ENCODE data around the gene LRRTM2.

LRRTM2 gene

DNA sequence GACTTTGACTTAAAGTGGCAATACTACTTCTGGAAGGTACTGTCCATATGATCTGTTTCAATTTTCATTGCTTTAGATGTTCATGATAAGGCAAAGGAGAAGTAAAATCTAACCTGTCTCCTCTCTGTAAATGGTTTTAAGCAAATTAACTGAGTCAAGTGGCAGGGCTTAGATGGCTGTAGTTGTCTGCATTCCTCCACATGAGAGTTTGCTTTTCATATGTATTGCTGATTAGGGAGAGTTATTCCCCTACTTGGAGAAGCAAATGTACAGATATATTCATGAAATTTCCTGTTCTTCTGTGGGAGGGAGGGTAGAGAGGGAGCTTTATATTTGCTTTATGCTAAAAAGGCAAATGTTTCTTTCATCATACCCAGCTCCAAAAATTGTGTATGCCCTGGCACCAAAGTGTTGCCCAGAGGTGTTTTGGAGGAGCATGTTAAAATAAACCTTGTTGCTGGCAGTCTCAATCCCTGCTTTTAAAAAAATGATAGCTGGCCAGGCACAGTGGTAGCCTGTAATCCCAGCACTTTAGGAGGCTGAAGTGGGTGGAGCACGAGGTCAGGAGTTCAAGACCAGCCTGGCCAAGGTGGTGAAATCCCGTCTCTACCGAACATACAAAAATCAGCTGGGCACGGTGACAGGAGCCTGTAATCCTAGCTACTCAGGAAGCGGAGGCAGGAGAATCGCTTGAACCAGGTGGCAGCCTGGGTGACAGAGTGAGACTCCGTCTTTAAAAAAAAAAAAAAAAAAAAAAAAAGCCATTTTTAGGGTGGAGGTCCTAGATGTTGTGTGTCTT lies 3.5 kb upstream of the LRRTM2 start:
- Histone ChIP-seq H3K27me3 (ENCODE audit: insufficient read depth, low read depth, severe bottlenecking) (no peaks in the 10 kb centered on the region), H3K36me3 (no peaks in the 10 kb centered on the region; the same call in 1 of the 2 replicates), H3K27ac (no peak overlapping the region), H3K9me3 (ENCODE audit: severe bottlenecking) (peaks cover 3% of the 10 kb centered on the region), H3K4me3 (ENCODE audit: low read depth, low read length) (no peak overlapping the region)
- TF ChIP-seq CTCF (IDR thresholded peaks at IDR 0.05; ENCODE audit: low read depth, low read length) = no peak
- no peak for DNase-seq

DNA sequence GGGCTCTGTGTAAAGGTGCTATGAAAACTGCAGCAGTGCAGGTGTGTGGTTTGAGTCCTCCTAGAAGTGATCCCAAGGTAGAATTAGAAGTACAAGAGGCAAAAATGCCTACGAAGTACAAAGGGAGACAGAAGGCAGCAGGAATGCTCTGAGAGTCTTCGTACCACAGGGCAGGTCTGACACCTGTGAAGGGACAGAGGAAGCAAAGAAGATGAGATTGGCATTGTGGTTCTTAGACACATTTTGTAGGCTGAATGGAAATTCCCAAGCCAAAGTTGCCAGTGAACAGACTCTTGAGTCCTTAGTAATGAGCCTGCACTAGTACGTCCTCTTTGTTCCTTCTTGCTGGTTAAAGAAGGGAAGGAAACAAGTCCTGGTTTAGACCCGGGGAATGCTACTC lies 1.7 kb upstream of the LRRTM2 start:
- no peak for TF ChIP-seq CTCF (IDR thresholded peaks at IDR 0.05; ENCODE audit: low read depth, low read length)
- Histone ChIP-seq H3K4me3 (ENCODE audit: low read depth, low read length) (no peak overlapping the region), H3K36me3 (peaks cover 8% of the 10 kb centered on the region), H3K9me3 (ENCODE audit: severe bottlenecking) (peaks cover 3% of the 10 kb centered on the region), H3K27me3 (ENCODE audit: insufficient read depth, low read depth, severe bottlenecking) (no peaks in the 10 kb centered on the region), H3K27ac (no peak overlapping the region)
- DNase-seq = no peak

GRCh38 chr5:138875946-138876345 lies 811 bp upstream of the LRRTM2 start:
- Histone ChIP-seq H3K36me3 (peaks cover 8% of the 10 kb centered on the region), H3K27ac (peak overlapping the region; percentile 86)
- no peak for DNase-seq

GRCh38 chr5:138875552-138875875 lies 379 bp upstream of the LRRTM2 start:
- H3K36me3 ChIP-seq = peaks cover 8% of the 10 kb centered on the region
- TF ChIP-seq CTCF (IDR thresholded peaks at IDR 0.05; ENCODE audit: low read depth, low read length) = no peak
- peak overlapping the region; percentile 74 for H3K4me3 ChIP-seq (ENCODE audit: low read depth, low read length)
- peaks cover 3% of the 10 kb centered on the region for H3K9me3 ChIP-seq (ENCODE audit: severe bottlenecking)
- peak overlapping the region; percentile 86 for H3K27ac ChIP-seq
- no peak for DNase-seq
- H3K27me3 ChIP-seq (ENCODE audit: insufficient read depth, low read depth, severe bottlenecking) = no peaks in the 10 kb centered on the region

More at GRCh38 chr5:138875946-138876345, 811 bp upstream of the LRRTM2 start:
- H3K27me3 ChIP-seq (ENCODE audit: insufficient read depth, low read depth, severe bottlenecking) = no peaks in the 10 kb centered on the region
- H3K4me3 ChIP-seq (ENCODE audit: low read depth, low read length) = no peak overlapping the region; the same call in 1 of the 2 replicates
- peaks cover 3% of the 10 kb centered on the region for H3K9me3 ChIP-seq (ENCODE audit: severe bottlenecking)
- no peak for TF ChIP-seq CTCF (IDR thresholded peaks at IDR 0.05; ENCODE audit: low read depth, low read length)

DNA sequence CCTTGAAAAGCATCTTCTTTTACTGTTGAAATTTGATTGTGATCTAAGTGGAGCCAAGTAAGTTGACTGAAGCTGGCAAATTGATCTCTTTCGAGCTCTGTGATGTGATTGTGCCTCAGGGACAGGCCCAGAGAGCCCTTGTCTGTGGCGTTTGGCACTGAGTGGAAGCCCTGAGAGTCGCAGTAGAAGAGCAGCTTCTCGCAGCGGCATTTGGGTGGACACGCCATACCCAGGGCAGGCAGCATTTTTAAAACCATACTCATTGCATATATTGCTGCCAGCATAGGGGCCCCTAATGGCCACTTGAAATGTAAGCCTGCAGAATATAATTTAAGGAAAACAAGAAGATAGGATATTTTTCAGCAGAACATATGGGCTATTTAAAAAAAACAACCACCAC lies 894 bp downstream of the LRRTM2 start:
- DNase-seq = no peak
- TF ChIP-seq CTCF (IDR thresholded peaks at IDR 0.05; ENCODE audit: low read depth, low read length) = no peak
- H3K27ac ChIP-seq = peak overlapping the region; percentile 86
- peak overlapping the region; percentile 74 for H3K4me3 ChIP-seq (ENCODE audit: low read depth, low read length)
- H3K36me3 ChIP-seq = peaks cover 8% of the 10 kb centered on the region
- H3K9me3 ChIP-seq (ENCODE audit: severe bottlenecking) = peaks cover 3% of the 10 kb centered on the region
- no peaks in the 10 kb centered on the region for H3K27me3 ChIP-seq (ENCODE audit: insufficient read depth, low read depth, severe bottlenecking)
